Left hindlimb (tissue), 1 donor: ENCODE results near the gene DAZAP1.
A peak's percentile ranks its signal among the peaks of the same experiment; 100 is the strongest.

Experiments
- DNase-seq: peaks from one replicate; pipeline ENCODE4 v3.0.0-alpha.2; 2018

Gene DAZAP1

GRCh38 chr19:1377176-1377964, 30.0 kb upstream of the DAZAP1 start:
- no peak for DNase-seq

GRCh38 chr19:1377965-1378785, 29.2 kb upstream of the DAZAP1 start:
- no peak for DNase-seq

- no peak for DNase-seq
Observed at GRCh38 chr19:1379126-1379905, 28.1 kb upstream of the DAZAP1 start.

GRCh38 chr19:1379961-1380489, 27.4 kb upstream of the DAZAP1 start:
- no peak for DNase-seq

GRCh38 chr19:1382250-1382649, 25.1 kb upstream of the DAZAP1 start:
- no peak for DNase-seq

GRCh38 chr19:1383017-1383311, 24.4 kb upstream of the DAZAP1 start:
- no peak for DNase-seq

- peak; percentile 93 for DNase-seq
Observed at GRCh38 chr19:1383312-1384084, 23.9 kb upstream of the DAZAP1 start, which contains the start of gene NDUFS7. TSS of gene NDUFS7 (plus strand) at chr19:1383907. CDS start at chr19:1383927, 20 bp downstream.

GRCh38 chr19:1384085-1384462, 23.3 kb upstream of the DAZAP1 start:
- no peak for DNase-seq

- DNase-seq, result no peak
Observed at GRCh38 chr19:1384478-1385110, 22.8 kb upstream of the DAZAP1 start.

GRCh38 chr19:1385816-1386215, 21.6 kb upstream of the DAZAP1 start:
- DNase-seq, result no peak

GRCh38 chr19:1386945-1387683, 20.3 kb upstream of the DAZAP1 start:
- DNase-seq, result no peak

GRCh38 chr19:1387684-1388636, 19.4 kb upstream of the DAZAP1 start:
- DNase-seq, result no peak

- DNase-seq, result no peak
Observed at GRCh38 chr19:1388637-1389026, 18.8 kb upstream of the DAZAP1 start.

- no peak for DNase-seq
Observed at GRCh38 chr19:1389033-1389940, 18.1 kb upstream of the DAZAP1 start.

- DNase-seq, result no peak
Observed at GRCh38 chr19:1390890-1391423, 16.4 kb upstream of the DAZAP1 start.

- no peak for DNase-seq
Observed at GRCh38 chr19:1392407-1392806, 15.0 kb upstream of the DAZAP1 start.

GRCh38 chr19:1392939-1393530, 14.4 kb upstream of the DAZAP1 start:
- no peak for DNase-seq

GRCh38 chr19:1393841-1394240, 13.5 kb upstream of the DAZAP1 start:
- DNase-seq, result no peak
